HS-5 (cell line): ENCODE data around the gene MX1.

Source experiments
- DNase-seq: peaks from one replicate; pipeline ENCODE4 v3.0.0-alpha.2; 2012; ENCODE audit warnings: low read depth

The MX1 gene, protein sequence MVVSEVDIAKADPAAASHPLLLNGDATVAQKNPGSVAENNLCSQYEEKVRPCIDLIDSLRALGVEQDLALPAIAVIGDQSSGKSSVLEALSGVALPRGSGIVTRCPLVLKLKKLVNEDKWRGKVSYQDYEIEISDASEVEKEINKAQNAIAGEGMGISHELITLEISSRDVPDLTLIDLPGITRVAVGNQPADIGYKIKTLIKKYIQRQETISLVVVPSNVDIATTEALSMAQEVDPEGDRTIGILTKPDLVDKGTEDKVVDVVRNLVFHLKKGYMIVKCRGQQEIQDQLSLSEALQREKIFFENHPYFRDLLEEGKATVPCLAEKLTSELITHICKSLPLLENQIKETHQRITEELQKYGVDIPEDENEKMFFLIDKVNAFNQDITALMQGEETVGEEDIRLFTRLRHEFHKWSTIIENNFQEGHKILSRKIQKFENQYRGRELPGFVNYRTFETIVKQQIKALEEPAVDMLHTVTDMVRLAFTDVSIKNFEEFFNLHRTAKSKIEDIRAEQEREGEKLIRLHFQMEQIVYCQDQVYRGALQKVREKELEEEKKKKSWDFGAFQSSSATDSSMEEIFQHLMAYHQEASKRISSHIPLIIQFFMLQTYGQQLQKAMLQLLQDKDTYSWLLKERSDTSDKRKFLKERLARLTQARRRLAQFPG

DNA sequence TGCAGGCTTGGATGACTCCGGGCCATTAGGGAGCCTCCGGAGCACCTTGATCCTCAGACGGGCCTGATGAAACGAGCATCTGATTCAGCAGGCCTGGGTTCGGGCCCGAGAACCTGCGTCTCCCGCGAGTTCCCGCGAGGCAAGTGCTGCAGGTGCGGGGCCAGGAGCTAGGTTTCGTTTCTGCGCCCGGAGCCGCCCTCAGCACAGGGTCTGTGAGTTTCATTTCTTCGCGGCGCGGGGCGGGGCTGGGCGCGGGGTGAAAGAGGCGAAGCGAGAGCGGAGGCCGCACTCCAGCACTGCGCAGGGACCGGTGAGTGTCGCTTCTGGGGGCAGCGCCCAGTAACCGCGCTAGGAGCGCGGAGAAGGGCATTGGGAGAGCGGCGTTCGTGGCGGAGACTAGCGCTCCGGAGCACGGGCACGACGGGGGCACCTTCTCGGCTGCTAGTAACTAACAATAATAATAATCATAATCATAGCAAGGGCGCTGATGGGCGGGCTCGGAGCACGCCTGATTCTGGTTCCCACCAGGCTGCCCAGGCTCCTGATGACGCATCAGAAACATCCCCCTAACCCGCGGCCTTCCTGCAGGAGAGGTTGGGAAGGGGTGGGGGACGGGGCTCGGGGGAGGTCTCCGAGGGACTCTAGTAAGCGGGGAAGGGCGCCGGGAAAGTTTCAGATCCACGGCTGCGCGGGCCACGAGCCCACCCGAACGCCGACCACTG lies at the start of gene MX1:
TSS of gene MX1 (plus strand) at position 286 of the 722 bp plus-strand sequence. CDS start 5,832 bp downstream, outside the sequence.
- DNase-seq = no peak

DNA sequence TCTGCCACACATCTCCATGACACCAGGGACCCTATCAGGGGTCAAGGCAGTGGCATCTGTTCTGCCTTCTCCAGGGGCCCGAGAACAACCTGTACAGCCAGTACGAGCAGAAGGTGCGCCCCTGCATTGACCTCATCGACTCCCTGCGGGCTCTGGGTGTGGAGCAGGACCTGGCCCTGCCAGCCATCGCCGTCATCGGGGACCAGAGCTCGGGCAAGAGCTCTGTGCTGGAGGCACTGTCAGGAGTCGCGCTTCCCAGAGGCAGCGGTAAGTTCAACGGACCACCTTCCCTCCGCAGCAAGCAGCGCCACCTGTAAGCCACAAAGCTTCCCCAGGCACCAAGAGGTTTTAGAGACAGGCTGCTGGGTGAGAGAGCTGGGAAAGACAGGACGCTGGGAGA lies 48.3 kb upstream of the MX1 start:
- no peak for DNase-seq

DNA sequence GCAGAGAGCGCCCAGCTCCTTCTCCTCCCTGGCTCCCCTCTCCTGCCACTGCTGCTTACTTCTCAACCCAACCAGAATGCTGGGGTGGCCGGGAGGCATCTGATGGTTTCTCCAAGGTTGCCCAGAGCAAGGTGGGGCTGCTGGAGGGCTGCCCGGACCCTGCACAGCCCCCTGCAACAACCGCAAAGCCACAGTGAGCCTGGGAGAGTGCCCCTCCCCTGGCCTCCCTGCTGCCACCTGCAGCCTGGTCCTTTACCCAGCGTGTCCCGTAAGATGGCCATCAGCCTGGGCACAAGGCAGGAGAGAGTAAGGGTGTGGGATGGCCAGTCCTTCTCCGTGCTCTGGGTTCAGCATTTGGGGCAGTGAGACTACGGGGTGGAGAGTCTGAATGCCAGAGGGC lies 47.2 kb upstream of the MX1 start:
- no peak for DNase-seq

DNA sequence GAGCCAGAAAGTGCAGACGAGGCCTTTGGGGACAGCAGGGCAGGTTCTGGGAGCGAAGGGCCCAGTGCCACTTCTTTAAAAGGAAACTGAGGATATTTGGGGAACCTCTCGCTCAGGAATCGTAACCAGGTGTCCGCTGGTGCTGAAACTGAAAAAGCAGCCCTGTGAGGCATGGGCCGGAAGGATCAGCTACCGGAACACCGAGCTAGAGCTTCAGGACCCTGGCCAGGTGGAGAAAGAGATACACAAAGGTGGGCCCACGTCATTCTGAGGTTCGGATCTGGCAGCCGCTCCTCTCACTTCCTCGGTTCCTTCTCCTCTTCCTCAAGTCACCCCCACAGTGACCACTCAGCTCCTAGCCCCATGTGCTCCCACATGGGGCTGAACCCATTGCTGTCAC lies 46.1 kb upstream of the MX1 start:
- DNase-seq = no peak

DNA sequence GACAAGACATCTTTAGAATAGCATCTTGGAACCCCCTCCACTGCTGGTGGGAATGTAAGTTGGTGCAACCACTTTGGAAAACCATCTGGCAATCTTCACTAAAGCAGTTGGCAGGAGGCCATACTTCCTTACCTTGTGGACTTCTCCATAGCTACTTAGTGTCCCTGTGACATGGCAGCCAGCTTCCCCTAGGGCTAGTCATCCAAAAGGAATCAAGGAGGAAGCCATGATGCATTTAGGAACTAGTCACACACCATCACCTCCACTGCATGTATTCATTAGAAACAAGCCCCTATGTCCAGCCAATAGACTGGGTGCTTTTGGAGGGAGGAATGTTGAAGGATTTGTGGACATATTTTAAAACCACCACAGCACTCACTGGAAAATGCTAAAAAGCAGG lies 44.3 kb upstream of the MX1 start:
- no peak for DNase-seq

DNA sequence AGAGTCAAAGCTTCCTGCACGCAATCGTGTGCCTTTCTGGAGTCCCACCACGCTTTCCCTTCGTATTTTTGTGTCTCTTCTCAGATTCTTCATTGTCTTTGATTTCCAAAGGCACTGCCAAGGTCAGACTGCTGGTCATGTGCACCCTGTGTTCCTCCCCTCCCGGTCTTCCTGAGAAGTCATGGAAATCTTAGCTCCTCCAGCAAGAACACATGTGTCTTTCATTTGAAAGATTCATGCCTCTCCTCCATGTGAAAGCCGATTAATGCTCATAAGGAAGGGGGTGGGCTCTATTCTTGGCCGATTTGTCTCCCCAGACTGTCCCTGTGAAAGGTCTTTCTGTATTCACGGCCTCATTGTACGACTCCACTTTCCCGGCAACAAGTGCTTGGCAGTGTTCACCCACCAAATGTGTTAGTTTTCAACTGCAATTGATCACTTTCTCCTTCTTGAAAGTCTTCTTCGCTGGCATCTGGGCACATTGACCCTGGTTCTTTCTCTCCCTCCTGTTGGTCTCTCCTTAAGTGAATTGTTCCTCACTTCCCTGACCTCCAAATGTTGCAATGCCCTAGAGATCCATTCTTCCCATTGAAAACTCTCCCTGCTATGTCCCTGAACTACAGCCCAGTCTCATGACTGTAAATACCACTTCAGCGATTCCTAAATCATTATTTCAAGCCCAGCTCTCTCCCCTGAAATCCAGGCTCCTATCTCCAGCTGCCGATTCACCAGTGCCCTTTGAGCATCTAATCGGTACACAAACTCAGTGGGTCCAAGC lies 38.8 kb upstream of the MX1 start:
- DNase-seq = no peak

DNA sequence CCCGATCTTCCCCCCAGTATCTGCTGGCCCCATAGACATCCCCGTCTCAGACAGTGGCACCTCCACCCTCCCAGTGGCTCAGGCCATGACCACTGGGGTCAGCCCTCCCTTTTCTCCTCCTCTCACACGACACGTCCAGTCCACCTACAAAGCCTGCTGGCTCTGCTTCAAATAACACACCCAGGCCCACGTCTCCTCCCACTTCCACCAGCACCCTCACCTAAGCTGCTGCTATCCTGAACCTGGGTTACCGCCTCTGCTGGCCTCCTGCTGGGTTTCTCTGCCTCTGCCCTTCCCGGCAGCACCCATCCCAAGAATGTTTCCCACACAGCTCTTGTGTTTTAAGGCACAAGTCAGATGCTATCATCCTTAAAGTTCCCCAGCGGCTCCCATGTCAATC lies 38.2 kb upstream of the MX1 start:
- no peak for DNase-seq

DNA sequence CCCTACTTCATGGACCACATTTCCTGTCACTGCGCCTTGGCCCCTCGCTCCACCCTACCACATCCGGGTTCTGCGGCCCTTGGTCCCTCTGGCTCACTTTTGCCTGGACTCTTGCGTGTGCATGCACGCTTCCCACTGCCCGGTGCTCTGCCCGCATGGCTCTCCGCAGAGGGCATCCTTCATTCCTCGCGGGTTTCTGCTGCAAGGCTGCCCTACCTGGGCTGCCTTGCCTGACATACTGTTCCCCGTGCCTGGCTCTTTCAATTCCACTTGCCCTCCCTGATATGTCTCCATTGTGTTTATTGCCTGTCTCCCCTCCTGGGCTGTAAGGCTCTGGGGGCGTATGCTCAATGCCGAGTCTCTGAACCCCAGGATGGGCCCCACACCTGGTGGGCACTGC lies 37.8 kb upstream of the MX1 start:
- DNase-seq = no peak

DNA sequence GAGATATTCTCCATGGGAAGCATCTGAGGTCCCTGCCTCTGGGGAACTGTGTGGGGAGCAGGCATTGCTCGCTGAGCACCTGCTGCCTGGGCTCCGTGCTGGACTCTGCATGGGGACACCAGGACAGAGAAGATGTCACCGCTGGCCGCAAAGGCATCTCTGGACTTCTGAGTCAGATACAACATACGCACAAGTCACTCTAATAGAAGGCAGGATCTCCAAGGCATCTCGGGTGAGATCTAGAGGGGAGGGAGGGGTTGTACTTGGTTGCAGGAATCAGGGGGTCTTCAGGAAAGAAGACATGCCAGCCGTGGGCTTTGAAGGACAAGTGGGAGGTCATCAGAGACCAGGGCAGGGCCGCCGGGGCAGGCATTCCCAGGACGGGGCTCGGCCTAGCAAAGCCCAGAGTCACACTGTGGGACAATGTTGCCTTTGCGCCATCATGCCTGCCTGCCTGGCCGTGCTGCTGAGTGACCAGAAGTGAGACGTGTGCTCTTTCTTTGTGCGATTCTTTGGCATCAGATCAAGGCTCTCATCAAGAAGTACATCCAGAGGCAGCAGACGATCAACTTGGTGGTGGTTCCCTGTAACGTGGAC lies 35.9 kb upstream of the MX1 start:
- no peak for DNase-seq

DNA sequence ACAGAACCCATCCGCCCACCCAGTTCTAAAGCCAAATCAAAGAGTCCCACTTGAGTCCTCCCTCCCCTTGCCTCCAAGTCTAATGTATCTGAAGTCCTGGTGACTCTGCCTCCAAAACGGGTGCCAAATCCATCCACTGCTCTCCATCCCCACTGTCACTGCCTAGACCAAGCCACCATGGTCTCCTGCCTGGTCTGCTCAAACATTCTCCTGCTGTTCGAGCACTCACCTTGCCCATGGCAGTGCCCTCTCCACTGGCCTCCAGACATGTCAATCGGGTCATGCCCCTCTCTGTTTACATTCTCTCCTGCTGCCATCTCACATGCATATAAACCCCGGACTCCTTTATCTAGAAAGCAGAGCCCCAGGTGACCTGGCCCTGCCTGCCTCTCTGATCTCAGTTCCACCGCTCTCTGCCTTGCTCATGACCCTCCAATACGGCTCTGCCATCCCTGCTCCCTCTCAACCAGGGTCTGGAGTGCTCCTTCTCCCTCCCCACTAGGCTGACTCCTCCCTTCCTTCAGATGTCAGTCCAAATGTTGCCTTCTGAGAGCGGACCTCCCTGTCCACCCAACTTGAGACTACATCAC lies 32.1 kb upstream of the MX1 start:
- DNase-seq = no peak

DNA sequence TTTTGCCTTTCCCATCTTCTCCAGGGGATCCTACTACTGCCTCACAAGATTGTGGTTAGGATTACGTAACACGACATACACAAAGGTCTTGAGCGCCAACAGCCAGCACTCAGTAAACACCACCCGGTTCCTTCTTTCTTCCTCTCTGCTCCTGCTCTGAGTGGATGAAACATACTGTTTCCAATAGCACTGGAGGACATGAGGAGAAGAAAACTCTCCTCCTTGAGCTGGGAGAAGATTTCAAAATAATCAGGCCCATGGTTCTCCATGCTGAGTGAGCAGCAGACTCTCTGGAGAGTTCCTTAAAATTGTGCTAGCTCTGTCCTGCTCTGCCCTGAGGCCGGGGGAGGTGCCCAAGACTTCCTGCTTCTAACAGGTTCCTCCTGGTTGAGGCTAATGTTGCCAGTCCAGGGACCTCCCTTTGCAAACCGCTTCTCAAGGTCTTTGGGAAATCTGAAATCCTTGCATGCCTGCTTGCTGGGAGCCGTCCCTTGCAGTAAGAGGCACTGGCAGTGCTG lies 29.4 kb upstream of the MX1 start:
- DNase-seq = no peak

DNA sequence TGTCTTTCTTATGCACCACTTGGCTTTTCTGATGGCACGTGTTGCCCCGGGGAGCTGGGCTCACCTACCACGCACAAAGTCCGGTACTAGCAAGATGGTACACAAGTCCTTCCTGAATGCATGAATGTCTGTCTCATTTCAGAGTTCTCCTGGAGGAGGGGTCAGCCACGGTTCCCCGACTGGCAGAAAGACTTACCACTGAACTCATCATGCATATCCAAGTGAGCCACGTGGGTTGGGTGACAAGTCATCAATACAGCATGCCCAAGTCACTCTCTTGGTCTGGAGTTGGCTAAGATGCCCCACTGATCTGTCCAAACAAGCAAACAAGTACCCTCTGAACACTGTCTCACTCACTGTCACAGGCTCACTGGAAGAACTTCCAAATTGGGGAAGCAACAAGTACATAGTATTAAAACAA lies 28.6 kb upstream of the MX1 start:
- no peak for DNase-seq

DNA sequence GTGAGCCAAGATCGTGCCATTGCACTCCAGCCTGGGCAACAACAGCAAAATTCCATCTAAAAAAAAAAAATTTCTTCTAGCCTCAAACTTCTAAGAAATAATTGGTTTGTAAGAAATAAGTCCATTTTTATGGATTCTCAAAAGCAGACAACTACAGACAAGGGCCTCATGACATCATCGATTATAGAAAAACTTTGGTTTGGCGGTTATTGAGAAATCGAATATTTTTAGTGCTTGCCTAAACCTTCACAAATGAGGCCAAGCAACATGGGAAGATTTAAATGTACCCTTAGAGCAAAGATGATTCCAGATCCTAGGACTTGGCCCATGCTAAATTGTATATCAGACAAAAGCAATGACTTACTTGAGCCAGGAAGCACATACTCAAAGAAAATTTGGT lies 27.8 kb upstream of the MX1 start:
- no peak for DNase-seq

DNA sequence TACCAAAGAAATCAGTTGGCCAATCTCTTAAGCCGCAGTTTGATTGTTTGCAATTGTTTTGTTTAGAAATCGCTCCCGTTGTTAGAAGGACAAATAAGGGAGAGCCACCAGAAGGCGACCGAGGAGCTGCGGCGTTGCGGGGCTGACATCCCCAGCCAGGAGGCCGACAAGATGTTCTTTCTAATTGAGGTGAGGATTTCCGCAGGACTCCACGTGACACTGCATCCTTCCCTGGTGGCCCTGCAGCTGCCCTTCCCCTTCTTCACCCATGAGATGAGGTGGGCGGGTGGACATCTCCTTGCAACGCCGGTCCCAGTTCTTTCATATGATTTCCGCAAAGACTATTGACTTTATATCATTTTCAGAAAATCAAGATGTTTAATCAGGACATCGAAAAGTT lies 27.2 kb upstream of the MX1 start:
- DNase-seq = no peak

DNA sequence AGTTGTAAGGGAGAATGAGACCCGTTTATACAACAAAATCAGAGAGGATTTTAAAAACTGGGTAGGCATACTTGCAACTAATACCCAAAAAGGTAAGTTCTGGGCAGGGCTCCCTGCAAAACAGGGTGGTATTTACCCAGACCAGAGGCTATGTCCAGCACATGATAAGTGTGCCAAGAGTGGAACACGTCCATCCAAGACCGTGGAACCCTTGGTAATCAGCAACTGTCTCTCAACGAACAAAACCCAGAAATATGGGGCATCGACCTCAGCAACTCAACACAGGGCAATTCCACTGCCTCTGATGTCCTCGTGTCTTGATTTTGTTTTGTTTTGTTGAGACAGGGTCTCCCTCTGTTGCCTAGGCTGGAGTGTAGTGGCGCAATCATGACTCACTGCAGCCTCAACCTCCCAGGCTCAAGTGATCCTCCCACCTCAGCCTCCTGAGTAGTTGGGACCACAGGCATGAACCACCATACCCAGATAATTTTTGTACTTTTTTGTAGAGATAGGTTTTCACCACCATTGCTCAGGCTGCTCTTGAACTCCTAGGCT lies 26.7 kb upstream of the MX1 start:
- no peak for DNase-seq

DNA sequence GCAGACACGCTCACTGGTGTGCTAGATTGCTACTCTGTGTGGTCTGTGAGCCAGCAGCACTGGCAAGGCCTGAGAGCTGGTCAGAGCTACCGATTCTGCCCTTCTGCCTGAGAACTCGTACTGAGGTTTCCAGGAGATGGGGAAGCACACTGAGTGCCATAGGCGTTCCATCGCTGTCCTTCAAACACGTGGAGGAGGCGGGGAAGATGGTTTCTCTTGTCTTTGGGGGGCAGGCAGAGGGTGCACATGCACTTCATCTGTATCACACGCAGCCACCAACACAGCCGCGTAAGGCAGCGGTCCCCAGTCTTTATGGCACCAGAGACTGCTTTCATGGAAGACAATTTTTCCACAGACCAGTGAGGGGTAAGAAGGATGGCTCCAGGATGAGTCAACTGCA lies 23.8 kb upstream of the MX1 start:
- no peak for DNase-seq

DNA sequence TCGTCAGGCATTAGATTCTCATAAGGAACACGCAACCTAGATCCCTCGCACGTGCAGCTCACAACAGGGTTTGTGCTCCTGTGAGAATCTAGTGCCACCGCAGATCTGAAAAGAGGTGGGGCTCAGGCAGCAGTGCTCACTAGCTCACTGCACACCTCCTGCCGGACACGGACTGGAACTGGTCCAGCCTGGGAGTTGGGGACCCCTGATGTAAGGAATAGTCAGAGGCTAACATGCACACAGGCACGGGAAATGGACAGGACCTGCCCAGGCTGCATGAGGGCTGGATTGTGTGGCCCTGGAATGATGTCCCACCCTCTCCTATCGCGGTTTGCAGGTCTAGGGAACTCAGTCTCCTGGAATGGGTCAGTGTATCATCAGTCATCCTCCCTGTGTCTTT lies 23.2 kb upstream of the MX1 start:
- DNase-seq = no peak

DNA sequence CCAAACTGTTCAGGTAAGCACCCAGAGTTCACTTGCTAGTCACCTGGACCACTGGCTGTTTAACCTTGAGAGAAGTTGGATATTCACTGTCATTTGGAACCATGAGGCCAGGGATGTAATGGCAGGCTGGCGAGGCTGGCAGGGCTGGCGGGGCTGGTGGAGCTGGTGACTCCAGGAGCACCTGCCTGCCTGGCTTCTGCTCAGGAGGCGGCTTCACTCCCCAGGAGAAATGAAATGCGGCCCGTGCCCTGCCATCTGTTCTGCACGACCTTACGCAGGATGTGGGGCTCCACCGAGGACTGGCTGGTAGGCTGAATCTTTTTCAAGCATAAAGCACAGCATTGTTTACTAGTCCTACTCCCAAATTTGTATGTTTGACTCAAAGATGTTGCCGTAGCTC lies 22.7 kb upstream of the MX1 start:
- DNase-seq = no peak

DNA sequence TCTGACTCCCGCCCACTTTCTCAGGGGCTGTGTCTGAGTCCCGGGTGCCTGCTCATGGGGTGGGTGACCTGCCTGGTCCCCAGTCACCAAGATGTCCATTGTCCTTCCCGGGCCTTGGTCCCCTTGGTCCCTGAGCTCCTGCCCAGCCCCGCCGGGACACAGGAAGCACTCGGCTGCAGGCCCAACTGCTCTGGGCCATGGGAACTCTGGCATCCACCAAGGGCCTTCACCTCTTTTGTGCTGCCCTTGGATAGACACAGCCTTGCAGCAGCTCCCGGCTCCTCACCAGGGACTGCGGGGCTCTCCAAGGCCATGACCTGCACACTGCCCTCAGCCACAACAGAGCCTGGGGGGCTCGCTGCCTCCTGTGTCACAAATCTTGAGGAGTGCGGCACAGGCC lies 22.1 kb upstream of the MX1 start:
- DNase-seq = no peak

DNA sequence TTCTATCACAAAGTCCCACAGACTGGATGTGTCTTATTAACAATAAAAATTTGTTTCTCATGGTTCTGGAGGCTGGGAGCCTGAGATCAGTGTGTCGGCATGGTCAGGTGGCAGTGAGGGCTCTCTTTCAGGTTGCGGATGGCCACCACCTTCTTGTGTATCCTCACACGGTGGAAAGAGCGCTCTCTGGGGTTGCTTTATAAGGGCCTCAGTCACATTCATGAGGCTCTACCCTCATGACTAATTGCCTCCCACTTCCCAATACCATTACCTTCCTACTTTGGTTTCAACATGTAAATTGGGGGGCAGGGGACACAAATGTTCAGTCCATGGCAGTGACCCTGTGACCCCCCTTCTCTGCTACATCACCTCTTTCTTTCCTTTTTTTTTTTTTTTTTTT lies 20.7 kb upstream of the MX1 start:
- DNase-seq = no peak

DNA sequence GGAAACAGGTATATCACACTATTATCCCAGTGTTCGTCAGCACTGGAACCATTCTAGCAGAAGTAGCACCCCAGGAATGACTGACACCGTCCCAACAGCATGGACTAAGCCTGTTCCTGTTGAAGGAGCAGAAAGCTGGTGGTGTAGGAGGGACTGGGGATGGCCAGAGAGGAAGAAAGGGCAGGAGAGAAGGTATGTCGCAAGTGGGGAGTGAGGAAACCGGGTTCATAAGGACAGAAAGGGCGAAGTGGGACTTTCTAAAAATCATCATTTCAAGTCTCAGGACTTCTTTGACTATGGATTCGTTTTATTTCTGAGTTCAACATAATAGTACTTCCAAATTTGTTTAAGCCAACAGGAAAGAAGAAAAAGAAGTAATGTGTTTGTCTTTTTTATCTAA lies 19.7 kb upstream of the MX1 start:
- DNase-seq = no peak
